ENCODE results near the gene TMEM214.

The TMEM214 gene

GRCh38 chr2:27065128-27065527, 32.4 kb downstream of the TMEM214 start:
- Histone ChIP-seq H3K27ac (ENCODE audit: low read depth, low read length, poor library complexity, severe bottlenecking) (no peak overlapping the region), H3K4me2 (ENCODE audit: low read length) (no peak overlapping the region), H3K27me3 (ENCODE audit: insufficient read depth, low read length) (no peaks in the 10 kb centered on the region), H4K20me1 (ENCODE audit: insufficient read depth, low read length) (no peaks in the 10 kb centered on the region), H3K4me3 (ENCODE audit: low read depth, low read length, poor library complexity, severe bottlenecking) (no peak overlapping the region), H2AFZ (ENCODE audit: low read length) (no peak overlapping the region), H3K9ac (ENCODE audit: low read length) (no peak overlapping the region), H3K4me1 (ENCODE audit: insufficient read depth, low read length, severe bottlenecking) (peaks cover 7% of the 10 kb centered on the region), H3K9me3 (ENCODE audit: low read length) (no peaks in the 10 kb centered on the region), H3F3A (ENCODE audit: insufficient read depth, low read length) (no peaks in the 10 kb centered on the region), H3K36me3 (ENCODE audit: insufficient read depth, low read length) (peaks cover 52% of the 10 kb centered on the region), H3K79me2 (ENCODE audit: insufficient read depth, low read length) (peaks cover 5% of the 10 kb centered on the region; the same call in 1 of the 2 replicates), H3K9me2 (ENCODE audit: low read depth, low read length) (no peaks in the 10 kb centered on the region)
- TF ChIP-seq CTCF (IDR thresholded peaks at IDR 0.05; ENCODE audit: low read length) = no peak
- TF ChIP-seq EZH2 (IDR thresholded peaks at IDR 0.05; ENCODE audit: borderline replicate concordance, low read length) = no peak

GRCh38 chr2:27067385-27067784, 34.6 kb downstream of the TMEM214 start:
- Histone ChIP-seq H4K20me1 (ENCODE audit: insufficient read depth, low read length) (no peaks in the 10 kb centered on the region), H3K79me2 (ENCODE audit: insufficient read depth, low read length) (peaks cover 13% of the 10 kb centered on the region; the same call in 1 of the 2 replicates), H3F3A (ENCODE audit: insufficient read depth, low read length) (no peaks in the 10 kb centered on the region), H3K4me1 (ENCODE audit: insufficient read depth, low read length, severe bottlenecking) (peaks cover 23% of the 10 kb centered on the region), H3K27ac (ENCODE audit: low read depth, low read length, poor library complexity, severe bottlenecking) (no peak overlapping the region), H3K9me3 (ENCODE audit: low read length) (no peaks in the 10 kb centered on the region), H2AFZ (ENCODE audit: low read length) (no peak overlapping the region), H3K4me3 (ENCODE audit: low read depth, low read length, poor library complexity, severe bottlenecking) (no peak overlapping the region), H3K9ac (ENCODE audit: low read length) (no peak overlapping the region), H3K36me3 (ENCODE audit: insufficient read depth, low read length) (peaks cover 53% of the 10 kb centered on the region), H3K9me2 (ENCODE audit: low read depth, low read length) (no peaks in the 10 kb centered on the region), H3K27me3 (ENCODE audit: insufficient read depth, low read length) (no peaks in the 10 kb centered on the region), H3K4me2 (ENCODE audit: low read length) (no peak overlapping the region)
- no peak for TF ChIP-seq CTCF (IDR thresholded peaks at IDR 0.05; ENCODE audit: low read length)
- TF ChIP-seq EZH2 (IDR thresholded peaks at IDR 0.05; ENCODE audit: borderline replicate concordance, low read length) = no peak

GRCh38 chr2:27069436-27069835, 36.7 kb downstream of the TMEM214 start:
- H3K27me3 ChIP-seq (ENCODE audit: insufficient read depth, low read length) = no peaks in the 10 kb centered on the region
- H3K9ac ChIP-seq (ENCODE audit: low read length) = no peak overlapping the region
- H4K20me1 ChIP-seq (ENCODE audit: insufficient read depth, low read length) = no peaks in the 10 kb centered on the region
- TF ChIP-seq CTCF (IDR thresholded peaks at IDR 0.05; ENCODE audit: low read length) (no peak), EZH2 (IDR thresholded peaks at IDR 0.05; ENCODE audit: borderline replicate concordance, low read length) (no peak)
- H3K79me2 ChIP-seq (ENCODE audit: insufficient read depth, low read length) = peaks cover 13% of the 10 kb centered on the region; the same call in 1 of the 2 replicates
- H2AFZ ChIP-seq (ENCODE audit: low read length) = no peak overlapping the region
- no peak overlapping the region for H3K27ac ChIP-seq (ENCODE audit: low read depth, low read length, poor library complexity, severe bottlenecking)
- peaks cover 48% of the 10 kb centered on the region for H3K36me3 ChIP-seq (ENCODE audit: insufficient read depth, low read length)
- H3K4me2 ChIP-seq (ENCODE audit: low read length) = no peak overlapping the region
- no peaks in the 10 kb centered on the region for H3K9me3 ChIP-seq (ENCODE audit: low read length)
- no peaks in the 10 kb centered on the region for H3K9me2 ChIP-seq (ENCODE audit: low read depth, low read length)
- no peaks in the 10 kb centered on the region for H3F3A ChIP-seq (ENCODE audit: insufficient read depth, low read length)
- H3K4me3 ChIP-seq (ENCODE audit: low read depth, low read length, poor library complexity, severe bottlenecking) = no peak overlapping the region
- H3K4me1 ChIP-seq (ENCODE audit: insufficient read depth, low read length, severe bottlenecking) = peaks cover 34% of the 10 kb centered on the region

Data from OCI-LY1 (cell line).